ENCODE measurements around the gene GALNT1.

DNA sequence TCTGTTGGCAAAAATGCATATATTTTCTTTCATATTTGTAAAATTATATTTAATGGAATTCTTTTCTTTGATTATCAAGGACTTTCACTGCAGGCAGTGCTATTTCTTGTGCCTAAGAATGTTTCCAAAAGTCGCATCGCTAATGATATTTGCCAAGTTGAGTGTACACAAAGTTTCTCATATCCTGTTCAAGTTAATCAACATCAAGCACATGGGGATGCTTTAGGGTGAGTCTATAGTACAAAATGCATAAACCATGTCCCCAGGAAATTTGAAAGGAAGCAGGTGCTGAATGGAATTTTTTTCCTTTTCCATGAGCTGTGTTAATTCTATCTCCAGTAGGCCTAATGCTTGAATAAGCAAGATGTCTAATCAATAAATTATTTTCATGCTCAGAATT is 129.7 kb downstream of the GALNT1 start:
- TF ChIP-seq POLR2A (IDR thresholded peaks at IDR 0.05; ENCODE audit: low read length) (no peak), GATA1 (IDR thresholded peaks at IDR 0.05; ENCODE audit: low read depth, low read length) (no peak)

Measured in erythroblast (primary cell).